ENCODE results near the gene TBC1D21.

The TBC1D21 gene

GRCh38 chr15:73873456-73873855 lies at the start of gene TBC1D21:
Gene TBC1D21, plus strand, starts transcription at chr15:73873564. Its CDS starts 146 bp downstream, at chr15:73873710.
- no peak for DNase-seq

GRCh38 chr15:73826711-73827251 lies 46.6 kb upstream of the TBC1D21 start:
- DNase-seq, result no peak

GRCh38 chr15:73829523-73829922 lies 43.8 kb upstream of the TBC1D21 start:
- no peak for DNase-seq

GRCh38 chr15:73832657-73833056 lies 40.7 kb upstream of the TBC1D21 start:
- no peak for DNase-seq

- DNase-seq, result no peak
Measured at GRCh38 chr15:73836845-73837244, 36.5 kb upstream of the TBC1D21 start.

- DNase-seq, result no peak
Measured at GRCh38 chr15:73838831-73839426, 34.4 kb upstream of the TBC1D21 start.

- no peak for DNase-seq
Measured at GRCh38 chr15:73839699-73840377, 33.5 kb upstream of the TBC1D21 start.

- DNase-seq, result no peak
Measured at GRCh38 chr15:73840771-73841170, 32.6 kb upstream of the TBC1D21 start.

GRCh38 chr15:73841756-73842725 lies 31.3 kb upstream of the TBC1D21 start:
- DNase-seq, result no peak

- no peak for DNase-seq
Measured at GRCh38 chr15:73843787-73844186, 29.6 kb upstream of the TBC1D21 start.

- DNase-seq, result no peak
Measured at GRCh38 chr15:73844356-73844755, 29.0 kb upstream of the TBC1D21 start.

GRCh38 chr15:73845507-73845906 lies 27.9 kb upstream of the TBC1D21 start:
- DNase-seq, result no peak

- no peak for DNase-seq
Measured at GRCh38 chr15:73845907-73846306, 27.5 kb upstream of the TBC1D21 start.

- no peak for DNase-seq
Measured at GRCh38 chr15:73849641-73850040, 23.7 kb upstream of the TBC1D21 start.

- no peak for DNase-seq
Measured at GRCh38 chr15:73850228-73850627, 23.1 kb upstream of the TBC1D21 start.

- no peak for DNase-seq
Measured at GRCh38 chr15:73851689-73852088, 21.7 kb upstream of the TBC1D21 start.

- DNase-seq, result no peak
Measured at GRCh38 chr15:73852507-73852906, 20.9 kb upstream of the TBC1D21 start.

- DNase-seq, result no peak
Measured at GRCh38 chr15:73854265-73854664, 19.1 kb upstream of the TBC1D21 start.

- DNase-seq, result no peak
Measured at GRCh38 chr15:73856458-73857192, 16.7 kb upstream of the TBC1D21 start.

GRCh38 chr15:73857193-73857920 lies 16.0 kb upstream of the TBC1D21 start:
- no peak for DNase-seq

GRCh38 chr15:73858062-73858461 lies 15.3 kb upstream of the TBC1D21 start:
- DNase-seq, result no peak

GRCh38 chr15:73862276-73862675 lies 11.1 kb upstream of the TBC1D21 start:
- DNase-seq, result no peak
